GM21515 (cell line): ENCODE results near the gene DMTF1.
"Not testable (repeated sequence)": the region's sequence is repeated elsewhere in the genome, so short reads cannot be mapped to it uniquely, and the experiment has no call there.

ENCODE experiments used
- ATAC-seq: cut with Tn5 transposase; IDR thresholded peaks from one replicate; pipeline ENCODE4 v1.9.1; 2021; ENCODE audit not compliant: unreplicated experiment

The DMTF1 gene

GRCh38 chr7:87220026-87220733 is 67.9 kb downstream of the DMTF1 start:
- peak; percentile 37 for ATAC-seq

- no peak for ATAC-seq
Measured at GRCh38 chr7:87220734-87221215, 68.5 kb downstream of the DMTF1 start.

GRCh38 chr7:87223666-87224065 is 71.4 kb downstream of the DMTF1 start:
- no peak for ATAC-seq

- ATAC-seq, result no peak
Measured at GRCh38 chr7:87225696-87226095, 73.4 kb downstream of the DMTF1 start.

GRCh38 chr7:87226495-87226894 is 74.2 kb downstream of the DMTF1 start:
- peak; percentile 59 for ATAC-seq

GRCh38 chr7:87231258-87231657 is 79.0 kb downstream of the DMTF1 start:
- no peak for ATAC-seq

GRCh38 chr7:87231711-87232110 is 79.5 kb downstream of the DMTF1 start:
- no peak for ATAC-seq

GRCh38 chr7:87234949-87235348 is 82.7 kb downstream of the DMTF1 start:
- ATAC-seq, result no peak

GRCh38 chr7:87238464-87239051 is 86.3 kb downstream of the DMTF1 start:
- not testable (repeated sequence) for ATAC-seq

- not testable (repeated sequence) for ATAC-seq
Measured at GRCh38 chr7:87245671-87246070, 93.4 kb downstream of the DMTF1 start.
